SK-N-SH treated with all-trans-retinoic acid at 6 μM for 48 hours (cell line): ENCODE measurements around the gene PRKCQ.

Experiments
- ATAC-seq: fragments of 200-7000 bp; cut with Tn5 transposase; 3 replicates; pipeline ENCODE4 v1.9.1; 2020; ENCODE audit warnings: mild to moderate bottlenecking, moderate library complexity
- ARNTL ChIP-seq: fragments of 450-650 bp; formaldehyde crosslinking; IDR thresholded peaks from 2 replicates; pipeline ENCODE4 v1.5.0; 2020; ENCODE audit warnings: low read depth, mild to moderate bottlenecking, moderate library complexity, borderline replicate concordance
- BACH2 ChIP-seq: fragments of 250-450 bp; sonication (Bioruptor Pico); IDR thresholded peaks from 2 replicates; pipeline ENCODE4 v1.9.0; 2021; ENCODE audit warnings: mild to moderate bottlenecking, borderline replicate concordance
- CREB5 ChIP-seq: fragments of 250-450 bp; sonication (Bioruptor Pico); IDR thresholded peaks from 2 replicates; pipeline ENCODE4 v1.5.1; 2020; ENCODE audit warnings: low read depth, mild to moderate bottlenecking, moderate library complexity
- CSDC2 ChIP-seq: fragments of 250-450 bp; sonication (Bioruptor Pico); IDR thresholded peaks from 2 replicates; pipeline ENCODE4 v1.5.0; 2020; ENCODE audit warnings: mild to moderate bottlenecking, moderate library complexity
- ESRRG ChIP-seq: fragments of 250-450 bp; sonication (Bioruptor Pico); IDR thresholded peaks from 2 replicates; pipeline ENCODE4 v1.6.1; 2021; ENCODE audit warnings: mild to moderate bottlenecking
- GLIS3 ChIP-seq: fragments of 250-450 bp; sonication (Bioruptor Pico); IDR thresholded peaks from 2 replicates; pipeline ENCODE4 v1.5.0; 2020; ENCODE audit warnings: mild to moderate bottlenecking, moderate library complexity
- ISL1 ChIP-seq: fragments of 250-450 bp; sonication (Bioruptor Pico); IDR thresholded peaks from 2 replicates; pipeline ENCODE4 v2.1.2; 2022; ENCODE audit warnings: mild to moderate bottlenecking, moderate library complexity
- OSR1 ChIP-seq: fragments of 250-450 bp; sonication (Bioruptor Pico); IDR thresholded peaks from 2 replicates; pipeline ENCODE4 v1.8.0; 2022; ENCODE audit warnings: moderate library complexity, mild to moderate bottlenecking, inconsistent platforms
- PPARA ChIP-seq: fragments of 250-450 bp; sonication (Bioruptor Pico); IDR thresholded peaks from 2 replicates; pipeline ENCODE4 v1.5.0; 2020; ENCODE audit warnings: mild to moderate bottlenecking, borderline replicate concordance
- RARB ChIP-seq: fragments of 250-450 bp; sonication (Bioruptor Pico); IDR thresholded peaks from 2 replicates; pipeline ENCODE4 v1.8.0; 2021; ENCODE audit warnings: mild to moderate bottlenecking, moderate library complexity
- SNAI2 ChIP-seq: fragments of 250-450 bp; sonication (Bioruptor Pico); IDR thresholded peaks from 2 replicates; pipeline ENCODE4 v1.5.0; 2020; ENCODE audit warnings: mild to moderate bottlenecking, moderate library complexity
- TCF4 ChIP-seq: fragments of 250-450 bp; sonication (Bioruptor Pico); IDR thresholded peaks from 2 replicates; pipeline ENCODE4 v1.8.0; 2021; ENCODE audit warnings: mild to moderate bottlenecking, moderate library complexity, borderline replicate concordance
- TOX ChIP-seq: fragments of 250-450 bp; sonication (Bioruptor Pico); IDR thresholded peaks from 2 replicates; pipeline ENCODE4 v1.8.0; 2021; ENCODE audit warnings: mild to moderate bottlenecking, moderate library complexity, borderline replicate concordance
- ZC3H10 ChIP-seq: fragments of 250-450 bp; sonication (Bioruptor Pico); IDR thresholded peaks from 2 replicates; pipeline ENCODE4 v1.5.1; 2021; ENCODE audit warnings: mild to moderate bottlenecking, moderate library complexity
- ZFP3 ChIP-seq: fragments of 250-450 bp; sonication (Bioruptor Pico); IDR thresholded peaks from 2 replicates; pipeline ENCODE4 v1.5.0; 2020; ENCODE audit warnings: mild to moderate bottlenecking, moderate library complexity
- ZNF70 ChIP-seq: fragments of 450-650 bp; formaldehyde crosslinking; IDR thresholded peaks from 2 replicates; pipeline ENCODE4 v1.5.0; 2020; ENCODE audit warnings: mild to moderate bottlenecking, moderate library complexity
- ZNF8 ChIP-seq: fragments of 450-650 bp; formaldehyde crosslinking; IDR thresholded peaks from 2 replicates; pipeline ENCODE4 v1.5.0; 2020; ENCODE audit warnings: mild to moderate bottlenecking, moderate library complexity
- TF ChIP-seq, protein P1 (sequence below): fragments of 250-450 bp; sonication (Bioruptor Pico); IDR thresholded peaks from 2 replicates; pipeline ENCODE4 v1.8.0; 2021; ENCODE audit warnings: low read depth, mild to moderate bottlenecking, moderate library complexity, borderline replicate concordance
- TF ChIP-seq, protein P2 (sequence below): fragments of 250-450 bp; sonication (Bioruptor Pico); IDR thresholded peaks from 2 replicates; pipeline ENCODE4 v1.8.0; 2020; ENCODE audit warnings: mild to moderate bottlenecking, moderate library complexity, borderline replicate concordance
- TF ChIP-seq, protein P3 (sequence below): fragments of 250-450 bp; sonication (Bioruptor Pico); IDR thresholded peaks from 2 replicates; pipeline ENCODE4 v1.5.0; 2020; ENCODE audit warnings: mild to moderate bottlenecking, moderate library complexity

PRKCQ gene

DNA sequence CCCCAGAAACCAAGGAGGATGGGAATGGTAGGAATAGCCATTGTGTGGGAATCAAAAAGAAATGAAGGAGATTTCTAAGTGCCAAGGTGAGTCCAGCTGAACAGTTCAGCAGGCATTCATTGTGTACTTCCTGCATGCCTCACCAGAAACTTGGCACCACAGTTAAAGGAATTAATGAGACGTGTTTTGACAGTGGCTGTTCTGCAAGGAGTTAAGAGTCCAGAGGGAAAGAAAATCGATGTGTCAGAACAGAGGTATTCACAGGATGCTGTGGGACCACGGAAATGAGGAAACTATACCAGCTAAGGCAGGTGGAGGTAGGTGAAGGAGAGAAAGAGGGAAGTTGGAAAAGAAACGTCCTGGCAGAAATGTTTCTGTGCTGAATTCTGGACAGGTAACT is 78.1 kb downstream of the PRKCQ start:
- no peak for TF ChIP-seq BACH2 (CRISPR knock-in tag)
- TF ChIP-seq TCF4 (CRISPR knock-in tag) = no peak
- no peak for TF ChIP-seq TOX
- no peak for TF ChIP-seq GLIS3 (CRISPR knock-in tag)
- no peak for TF ChIP-seq ZFP3
- no peak for TF ChIP-seq ESRRG (CRISPR knock-in tag)
- TF ChIP-seq OSR1 (CRISPR knock-in tag) = no peak
- TF ChIP-seq ISL1 = no peak
- TF ChIP-seq RARB (CRISPR knock-in tag) = no peak
- no peak for TF ChIP-seq ARNTL (CRISPR knock-in tag)
- no peak for TF ChIP-seq SNAI2 (CRISPR knock-in tag)

GRCh38 chr10:6499974-6500373 is 80.1 kb downstream of the PRKCQ start:
- no peak for ATAC-seq
- no peak for TF ChIP-seq CSDC2 (CRISPR knock-in tag)
- TF ChIP-seq, protein P1, sequence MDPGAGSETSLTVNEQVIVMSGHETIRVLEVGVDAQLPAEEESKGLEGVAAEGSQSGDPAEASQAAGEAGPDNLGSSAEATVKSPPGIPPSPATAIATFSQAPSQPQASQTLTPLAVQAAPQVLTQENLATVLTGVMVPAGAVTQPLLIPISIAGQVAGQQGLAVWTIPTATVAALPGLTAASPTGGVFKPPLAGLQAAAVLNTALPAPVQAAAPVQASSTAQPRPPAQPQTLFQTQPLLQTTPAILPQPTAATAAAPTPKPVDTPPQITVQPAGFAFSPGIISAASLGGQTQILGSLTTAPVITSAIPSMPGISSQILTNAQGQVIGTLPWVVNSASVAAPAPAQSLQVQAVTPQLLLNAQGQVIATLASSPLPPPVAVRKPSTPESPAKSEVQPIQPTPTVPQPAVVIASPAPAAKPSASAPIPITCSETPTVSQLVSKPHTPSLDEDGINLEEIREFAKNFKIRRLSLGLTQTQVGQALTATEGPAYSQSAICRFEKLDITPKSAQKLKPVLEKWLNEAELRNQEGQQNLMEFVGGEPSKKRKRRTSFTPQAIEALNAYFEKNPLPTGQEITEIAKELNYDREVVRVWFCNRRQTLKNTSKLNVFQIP = no peak
- TF ChIP-seq BACH2 (CRISPR knock-in tag) = no peak
- TF ChIP-seq, protein P2, sequence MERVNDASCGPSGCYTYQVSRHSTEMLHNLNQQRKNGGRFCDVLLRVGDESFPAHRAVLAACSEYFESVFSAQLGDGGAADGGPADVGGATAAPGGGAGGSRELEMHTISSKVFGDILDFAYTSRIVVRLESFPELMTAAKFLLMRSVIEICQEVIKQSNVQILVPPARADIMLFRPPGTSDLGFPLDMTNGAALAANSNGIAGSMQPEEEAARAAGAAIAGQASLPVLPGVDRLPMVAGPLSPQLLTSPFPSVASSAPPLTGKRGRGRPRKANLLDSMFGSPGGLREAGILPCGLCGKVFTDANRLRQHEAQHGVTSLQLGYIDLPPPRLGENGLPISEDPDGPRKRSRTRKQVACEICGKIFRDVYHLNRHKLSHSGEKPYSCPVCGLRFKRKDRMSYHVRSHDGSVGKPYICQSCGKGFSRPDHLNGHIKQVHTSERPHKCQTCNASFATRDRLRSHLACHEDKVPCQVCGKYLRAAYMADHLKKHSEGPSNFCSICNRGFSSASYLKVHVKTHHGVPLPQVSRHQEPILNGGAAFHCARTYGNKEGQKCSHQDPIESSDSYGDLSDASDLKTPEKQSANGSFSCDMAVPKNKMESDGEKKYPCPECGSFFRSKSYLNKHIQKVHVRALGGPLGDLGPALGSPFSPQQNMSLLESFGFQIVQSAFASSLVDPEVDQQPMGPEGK (CRISPR knock-in tag) = no peak
- TF ChIP-seq ESRRG (CRISPR knock-in tag) = no peak
- TF ChIP-seq CREB5 (CRISPR knock-in tag) = no peak
- TF ChIP-seq ZC3H10 (CRISPR knock-in tag) = no peak
- no peak for TF ChIP-seq TOX
- TF ChIP-seq RARB (CRISPR knock-in tag) = no peak
- TF ChIP-seq, protein P3, sequence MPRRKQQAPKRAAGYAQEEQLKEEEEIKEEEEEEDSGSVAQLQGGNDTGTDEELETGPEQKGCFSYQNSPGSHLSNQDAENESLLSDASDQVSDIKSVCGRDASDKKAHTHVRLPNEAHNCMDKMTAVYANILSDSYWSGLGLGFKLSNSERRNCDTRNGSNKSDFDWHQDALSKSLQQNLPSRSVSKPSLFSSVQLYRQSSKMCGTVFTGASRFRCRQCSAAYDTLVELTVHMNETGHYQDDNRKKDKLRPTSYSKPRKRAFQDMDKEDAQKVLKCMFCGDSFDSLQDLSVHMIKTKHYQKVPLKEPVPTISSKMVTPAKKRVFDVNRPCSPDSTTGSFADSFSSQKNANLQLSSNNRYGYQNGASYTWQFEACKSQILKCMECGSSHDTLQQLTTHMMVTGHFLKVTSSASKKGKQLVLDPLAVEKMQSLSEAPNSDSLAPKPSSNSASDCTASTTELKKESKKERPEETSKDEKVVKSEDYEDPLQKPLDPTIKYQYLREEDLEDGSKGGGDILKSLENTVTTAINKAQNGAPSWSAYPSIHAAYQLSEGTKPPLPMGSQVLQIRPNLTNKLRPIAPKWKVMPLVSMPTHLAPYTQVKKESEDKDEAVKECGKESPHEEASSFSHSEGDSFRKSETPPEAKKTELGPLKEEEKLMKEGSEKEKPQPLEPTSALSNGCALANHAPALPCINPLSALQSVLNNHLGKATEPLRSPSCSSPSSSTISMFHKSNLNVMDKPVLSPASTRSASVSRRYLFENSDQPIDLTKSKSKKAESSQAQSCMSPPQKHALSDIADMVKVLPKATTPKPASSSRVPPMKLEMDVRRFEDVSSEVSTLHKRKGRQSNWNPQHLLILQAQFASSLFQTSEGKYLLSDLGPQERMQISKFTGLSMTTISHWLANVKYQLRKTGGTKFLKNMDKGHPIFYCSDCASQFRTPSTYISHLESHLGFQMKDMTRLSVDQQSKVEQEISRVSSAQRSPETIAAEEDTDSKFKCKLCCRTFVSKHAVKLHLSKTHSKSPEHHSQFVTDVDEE (CRISPR knock-in tag) = no peak
- no peak for TF ChIP-seq ZFP3
- no peak for TF ChIP-seq ISL1
- TF ChIP-seq ZNF8 (CRISPR knock-in tag) = no peak
- no peak for TF ChIP-seq ZNF70
- no peak for TF ChIP-seq PPARA (CRISPR knock-in tag)

More for the DNA sequence above, 78.1 kb downstream of the PRKCQ start:
- no peak for ATAC-seq

GRCh38 chr10:6498771-6499170 is 81.3 kb downstream of the PRKCQ start:
- TF ChIP-seq ESRRG (CRISPR knock-in tag) (no peak), BACH2 (CRISPR knock-in tag) (no peak), RARB (CRISPR knock-in tag) (no peak), ZNF8 (CRISPR knock-in tag) (no peak), PPARA (CRISPR knock-in tag) (no peak), SNAI2 (CRISPR knock-in tag) (no peak)
- TF ChIP-seq, protein P3 (CRISPR knock-in tag) = no peak
- TF ChIP-seq, protein P2 (CRISPR knock-in tag) = no peak
- TF ChIP-seq, all 23 proteins: peak for 0
- ATAC-seq = no peak
